GM18526 (cell line): ENCODE data around the gene RANBP10.
A peak's percentile ranks its signal among the peaks of the same experiment; 100 is the strongest.

Experiments used
- POLR2A ChIP-seq: IDR thresholded peaks from 3 replicates; pipeline ENCODE4 v1.6.1; 2011; ENCODE audit not compliant: insufficient read length; ENCODE audit errors: extremely low read depth

The RANBP10 gene

GRCh38 chr16:67806428-67807147, at the start of gene RANBP10, which contains the start of gene TSNAXIP1:
Gene RANBP10, minus strand, starts transcription at chr16:67806560. Its CDS starts 24 bp downstream, at chr16:67806536.
Gene TSNAXIP1, plus strand, starts transcription at chr16:67806889. Its CDS starts 261 bp downstream, at chr16:67807150.
- peak; percentile 90 for TF ChIP-seq POLR2A

GRCh38 chr16:67855789-67856188, 49.4 kb upstream of the RANBP10 start:
- TF ChIP-seq POLR2A, result no peak

- TF ChIP-seq POLR2A, result no peak
Observed at GRCh38 chr16:67853670-67854069, 47.3 kb upstream of the RANBP10 start.

GRCh38 chr16:67848118-67848517, 41.8 kb upstream of the RANBP10 start:
- TF ChIP-seq POLR2A, result no peak

- no peak for TF ChIP-seq POLR2A
Observed at GRCh38 chr16:67847064-67847861, 40.9 kb upstream of the RANBP10 start, which contains the start of gene CENPT. Gene CENPT, minus strand, starts transcription at chr16:67847693. Its CDS starts 13,834 bp downstream, at chr16:67833859.

- peak; percentile 72 for TF ChIP-seq POLR2A
Observed at GRCh38 chr16:67846320-67847063, 40.1 kb upstream of the RANBP10 start, which contains the start of gene NUTF2. Gene NUTF2, plus strand, starts transcription at chr16:67846933. Its CDS starts 18,198 bp downstream, at chr16:67865131.

GRCh38 chr16:67846063-67846319, 39.6 kb upstream of the RANBP10 start:
- no peak for TF ChIP-seq POLR2A

- TF ChIP-seq POLR2A, result no peak
Observed at GRCh38 chr16:67845291-67846062, 39.1 kb upstream of the RANBP10 start.

GRCh38 chr16:67844497-67844896, 38.1 kb upstream of the RANBP10 start:
- TF ChIP-seq POLR2A, result no peak

- TF ChIP-seq POLR2A, result no peak
Observed at GRCh38 chr16:67843343-67843765, 37.0 kb upstream of the RANBP10 start.

GRCh38 chr16:67842509-67843342, 36.4 kb upstream of the RANBP10 start:
- TF ChIP-seq POLR2A, result no peak

- TF ChIP-seq POLR2A, result peak; percentile 15
Observed at GRCh38 chr16:67841816-67842508, 35.6 kb upstream of the RANBP10 start, which contains the start of gene THAP11. Gene THAP11, plus strand, starts transcription at chr16:67842320. Its CDS starts 235 bp downstream, at chr16:67842555.

- no peak for TF ChIP-seq POLR2A
Observed at GRCh38 chr16:67841198-67841815, 34.9 kb upstream of the RANBP10 start.

GRCh38 chr16:67837811-67838210, 31.5 kb upstream of the RANBP10 start:
- TF ChIP-seq POLR2A, result no peak
